A549 (cell line): ENCODE data around the gene RNF10. TPM values are rescaled to one million over a fixed set of nuclear protein-coding genes. Genes with fewer than 3 reads are reported as not detected.

Source experiments
- ATAC-seq, 2 experiments: fragments of 200-7000 bp in 1 of 2; fragments of >200 bp in 1 of 2; cut with Nextera tagmentation in 1 of 2; cut with Tn5 transposase in 1 of 2; 3 replicates each; pipeline versions ENCODE4 v1.8.0 to v1.9.1; 2018 to 2020; ENCODE audit warnings: mild to moderate bottlenecking in 1 of 2, moderate library complexity in 1 of 2
- CTCF ChIA-PET: fragments of 300-600 bp; sonication (Branson Sonifier 250); formaldehyde crosslinking; extraction: SDS; loops from one replicate; lab custom pipeline; 2021; ENCODE audit warnings: antibody characterized with exemption, inconsistent platforms; lab: Yijun Ruan, JAX
- POLR2A ChIA-PET: fragments of 350-600 bp; formaldehyde crosslinking; extraction: SDS; loops from one replicate; lab custom pipeline; 2021; ENCODE audit warnings: antibody characterized with exemption, inconsistent platforms; lab: Yijun Ruan, JAX
- DNase-seq, 2 experiments: peaks; one replicate each; pipeline versions ENCODE4 v3.0.0 to v3.0.0-alpha.2; 2011 to 2016; ENCODE audit warnings: low read depth in 1 of 2, low spot score in 1 of 2
- FAIRE-seq: peaks from 2 replicates; lab custom pipeline; 2011; peaks lifted over from hg19 to GRCh38; lab: Jason Lieb, UNC
- H3K27ac ChIP-seq, 2 experiments: fragments of >200 bp; sonication (Bioruptor Twin); formaldehyde crosslinking; 3 replicates each; pipeline ENCODE4 v1.5.1; 2016 to 2017
- H3K4me1 ChIP-seq: fragments of >200 bp; sonication (Bioruptor Twin); formaldehyde crosslinking; 3 replicates; pipeline ENCODE4 v1.6.1; 2016
- H3K4me2 ChIP-seq: fragments of >200 bp; sonication (Bioruptor Twin); formaldehyde crosslinking; 3 replicates; pipeline ENCODE4 v1.6.1; 2016
- H3K4me3 ChIP-seq: fragments of >200 bp; sonication (Bioruptor Twin); formaldehyde crosslinking; 3 replicates; pipeline ENCODE4 v1.5.1; 2016
- H3K9me3 ChIP-seq: fragments of >200 bp; sonication (Bioruptor Twin); formaldehyde crosslinking; 3 replicates; pipeline ENCODE4 v1.6.1; 2016
- BCL3 ChIP-seq: fragments of >200 bp; sonication (Bioruptor Twin); formaldehyde crosslinking; IDR thresholded peaks from 3 replicates; pipeline ENCODE4 v1.6.1; 2016
- CEBPB ChIP-seq, 2 experiments: fragments of >200 bp in 1 of 2; sonication (Bioruptor Twin) in 1 of 2; formaldehyde crosslinking in 1 of 2; IDR thresholded peaks; 2 replicates each; pipeline ENCODE4 v1.6.1; 2012 to 2016
- CHD2 ChIP-seq: fragments of 150-350 bp; IDR thresholded peaks from 2 replicates; pipeline ENCODE4 v1.6.1; 2014; ENCODE audit warnings: low read length; ENCODE audit not compliant: partially characterized antibody
- E2F6 ChIP-seq: IDR thresholded peaks from 2 replicates; pipeline ENCODE4 v1.6.1; 2012; ENCODE audit warnings: low read depth, borderline replicate concordance
- EHMT2 ChIP-seq: fragments of 200-600 bp; sonication (generic); IDR thresholded peaks from 2 replicates; pipeline ENCODE4 v1.6.1; 2016; ENCODE audit warnings: antibody characterized with exemption, low read depth, mild to moderate bottlenecking, moderate library complexity
- FOSB ChIP-seq: fragments of 250-450 bp; sonication (Bioruptor Pico); IDR thresholded peaks from 2 replicates; pipeline ENCODE4 v1.5.0; 2020; ENCODE audit warnings: mild to moderate bottlenecking, moderate library complexity
- HOXB13 ChIP-seq: fragments of 250-450 bp; sonication (Bioruptor Pico); IDR thresholded peaks from 2 replicates; pipeline ENCODE4 v1.5.0; 2020; ENCODE audit warnings: low read depth, mild to moderate bottlenecking, moderate library complexity
- JUN ChIP-seq, 2 experiments: fragments of >200 bp; sonication (Bioruptor Twin); formaldehyde crosslinking; IDR thresholded peaks; 2 replicates in 1 of 2; 3 replicates in 1 of 2; pipeline ENCODE4 v1.6.1; 2016 to 2017
- KDM1A ChIP-seq: fragments of 200-600 bp; sonication (generic); IDR thresholded peaks from 2 replicates; pipeline ENCODE4 v1.6.1; 2016; ENCODE audit warnings: low read depth, mild to moderate bottlenecking
- KDM5A ChIP-seq: fragments of 200-600 bp; sonication (generic); IDR thresholded peaks from 2 replicates; pipeline ENCODE4 v1.6.1; 2016; ENCODE audit warnings: antibody characterized with exemption, mild to moderate bottlenecking
- MAFK ChIP-seq: fragments of 450-650 bp; IDR thresholded peaks from 2 replicates; pipeline ENCODE4 v1.6.1; 2014; ENCODE audit not compliant: partially characterized antibody
- MAZ ChIP-seq: fragments of 150-350 bp; IDR thresholded peaks from 2 replicates; pipeline ENCODE4 v1.6.1; 2014; ENCODE audit warnings: antibody characterized with exemption, low read depth, low read length, borderline replicate concordance
- MYC ChIP-seq: IDR thresholded peaks from 2 replicates; pipeline ENCODE4 v1.6.1; 2012; ENCODE audit warnings: mild to moderate bottlenecking, inconsistent platforms, low read length, improper control_type of control experiment, borderline replicate concordance
- NPAS2 ChIP-seq: fragments of 250-450 bp; sonication (Bioruptor Pico); IDR thresholded peaks from 2 replicates; pipeline ENCODE4 v1.8.0; 2022; ENCODE audit warnings: mild to moderate bottlenecking, moderate library complexity, borderline replicate concordance
- NR3C1 ChIP-seq: fragments of >200 bp; sonication (Bioruptor Twin); formaldehyde crosslinking; IDR thresholded peaks from 3 replicates; pipeline ENCODE4 v1.6.1; 2017
- PBX3 ChIP-seq: IDR thresholded peaks from 2 replicates; pipeline ENCODE4 v1.6.1; 2012
- POLR2A ChIP-seq: IDR thresholded peaks from 2 replicates; pipeline ENCODE4 v1.6.1; 2012; ENCODE audit warnings: mild to moderate bottlenecking, low read length
- POLR2AphosphoS2 ChIP-seq: conservative IDR thresholded peaks from 2 replicates; pipeline ENCODE4 v1.6.1; 2012; ENCODE audit warnings: low read length, improper control_type of control experiment, inconsistent platforms
- RAD21 ChIP-seq, 2 experiments: fragments of >200 bp in 1 of 2; sonication (Bioruptor Twin) in 1 of 2; formaldehyde crosslinking in 1 of 2; IDR thresholded peaks in 1 of 2; conservative IDR thresholded peaks in 1 of 2; 2 replicates in 1 of 2; 3 replicates in 1 of 2; pipeline ENCODE4 v1.6.1; 2012 to 2018; ENCODE audit warnings: inconsistent platforms in 1 of 2
- RARB ChIP-seq: fragments of 250-450 bp; sonication (Bioruptor Pico); IDR thresholded peaks from 2 replicates; pipeline ENCODE4 v1.8.0; 2021; ENCODE audit warnings: mild to moderate bottlenecking, moderate library complexity
- RCOR1 ChIP-seq: fragments of 150-350 bp; IDR thresholded peaks from 2 replicates; pipeline ENCODE4 v1.6.1; 2014; ENCODE audit warnings: antibody characterized with exemption, low read length, low read depth
- RFX5 ChIP-seq: fragments of 450-650 bp; IDR thresholded peaks from 2 replicates; pipeline ENCODE4 v1.7.1; 2014; ENCODE audit warnings: antibody characterized with exemption, mild to moderate bottlenecking, moderate library complexity
- RNF2 ChIP-seq: fragments of 200-600 bp; sonication (generic); IDR thresholded peaks from 2 replicates; pipeline ENCODE4 v1.6.1; 2016; ENCODE audit warnings: low read depth, mild to moderate bottlenecking, antibody characterized with exemption, moderate library complexity, borderline replicate concordance
- SREBF2 ChIP-seq: fragments of 450-650 bp; IDR thresholded peaks from 2 replicates; pipeline ENCODE4 v1.6.1; 2014; ENCODE audit warnings: mild to moderate bottlenecking, moderate library complexity
- TFCP2L1 ChIP-seq: fragments of 250-450 bp; sonication (Bioruptor Pico); IDR thresholded peaks from 2 replicates; pipeline ENCODE4 v1.5.0; 2021; ENCODE audit warnings: mild to moderate bottlenecking
- TP53 ChIP-seq: fragments of 250-450 bp; sonication (Bioruptor Pico); IDR thresholded peaks from 2 replicates; pipeline ENCODE4 v1.5.0; 2021; ENCODE audit warnings: mild to moderate bottlenecking, moderate library complexity
- ZFP36 ChIP-seq: fragments of 450-650 bp; IDR thresholded peaks from 2 replicates; pipeline ENCODE4 v1.6.1; 2014; ENCODE audit warnings: borderline replicate concordance; ENCODE audit not compliant: partially characterized antibody
- ZNF302 ChIP-seq: fragments of 250-450 bp; sonication (Bioruptor Pico); IDR thresholded peaks from 2 replicates; pipeline ENCODE4 v1.9.0; 2021; ENCODE audit warnings: inconsistent platforms, mild to moderate bottlenecking, moderate library complexity
- ZSCAN20 ChIP-seq: fragments of 250-450 bp; sonication (Bioruptor Pico); IDR thresholded peaks from 2 replicates; pipeline ENCODE4 v1.8.0; 2022; ENCODE audit warnings: mild to moderate bottlenecking, moderate library complexity
- WGBS: methylation state at CpG from one replicate; pipeline ENCODE4 v1.1.6; 2017; ENCODE audit errors: missing lambda C conversion rate; 5-methylcytosine and 5-hydroxymethylcytosine counted together
- polyA plus RNA-seq, 4 experiments: library from polyadenylated mRNA; depleted of rRNA in 3 of 4; stranded (reverse); fragments of >200 nt; fragmentation: RNase III in 1 of 4; extraction: RNeasy Plus Mini Kit Qiagen cat#74134 plus additional on column Dnase treatment in 1 of 4; gene quantifications; 2 replicates in 3 of 4; 3 replicates in 1 of 4; pipeline ENCODE4 v1.2.3, GENCODE V29; 2011 to 2017

Gene RNF10
- polyA plus RNA-seq, 2 of the 4 experiments (the other 2 are of a cell fraction): 87.0 to 118 TPM

DNA sequence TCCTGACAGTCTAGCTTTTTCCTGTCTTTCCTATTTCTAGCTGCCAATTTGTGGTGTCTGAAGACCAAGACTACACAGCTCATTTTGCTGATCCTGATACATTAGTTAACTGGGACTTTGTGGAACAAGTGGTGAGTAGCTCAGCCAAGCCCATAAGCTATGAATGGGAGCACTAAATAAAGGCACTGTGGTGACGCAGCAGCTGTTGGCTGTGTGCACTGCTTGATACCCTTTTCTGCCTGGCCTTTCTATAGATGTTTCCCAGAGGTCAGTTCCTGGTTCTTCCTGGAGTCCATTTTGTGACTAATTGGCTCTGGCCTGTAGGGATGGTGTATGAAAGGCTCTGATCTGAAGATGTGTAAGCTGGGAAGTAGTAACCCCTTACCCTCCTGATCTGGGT is 20.5 kb downstream of the RNF10 start:
- no peak for ATAC-seq
- Histone ChIP-seq H3K4me3 (no peak overlapping the region), H3K27ac (no peak overlapping the region), H3K9me3 (no peaks in the 10 kb centered on the region), H3K4me1 (peaks cover 17% of the 10 kb centered on the region), H3K4me2 (no peak overlapping the region)
- DNase-seq: no peak
- TF ChIP-seq MYC: no peak
- TF ChIP-seq KDM5A: no peak
- TF ChIP-seq ZFP36: no peak
- no peak for TF ChIP-seq RAD21 (conservative IDR thresholded peaks at IDR 0.05 in 1 of 2, IDR thresholded peaks at IDR 0.05 in 1 of 2)
- TF ChIP-seq NR3C1: no peak
- no peak for TF ChIP-seq EHMT2
- TF ChIP-seq MAZ: no peak
- TF ChIP-seq BCL3: no peak
- no peak for TF ChIP-seq RNF2
- no peak for TF ChIP-seq RFX5
- TF ChIP-seq SREBF2: no peak
- no peak for TF ChIP-seq RCOR1
- TF ChIP-seq CEBPB (IDR thresholded peaks at IDR 0.05): no peak
- TF ChIP-seq FOSB: no peak
- TF ChIP-seq CHD2: no peak
- no peak for TF ChIP-seq KDM1A
- WGBS: 86% methylated on average over 1 of the region's 1 CpG
- ChIA-PET POLR2A (no interaction called here), CTCF (interaction anchor here (0.6 to 1.3 kb wide), 3 partner anchors 10 to 263 kb away, joined by 3 to 5 read pairs (median 3); no protein-coding TSS in a partner anchor)
- FAIRE-seq: no peak

DNA sequence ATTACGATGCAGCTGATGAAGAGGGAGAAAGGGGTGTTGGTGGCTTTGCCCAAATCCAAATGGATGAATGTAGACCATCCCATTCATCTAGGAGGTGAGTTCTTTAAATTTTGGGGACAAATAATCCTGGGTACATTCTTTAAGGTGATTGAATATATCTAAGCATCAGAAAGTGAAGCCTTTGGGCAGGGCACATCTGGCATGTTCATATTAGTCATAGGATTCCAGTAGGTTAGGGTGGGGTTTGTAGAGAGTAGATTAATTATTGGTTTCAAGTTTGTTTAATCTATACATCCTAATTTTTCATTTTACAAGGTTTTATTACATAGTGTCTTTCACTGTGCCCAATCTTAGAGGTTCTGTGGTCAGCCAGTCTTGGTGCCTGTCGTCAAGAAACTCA is 23.4 kb downstream of the RNF10 start:
- H3K9me3 ChIP-seq: no peaks in the 10 kb centered on the region
- 94% methylated on average over 2 of the region's 2 CpGs for WGBS
- H3K4me1 ChIP-seq: peaks cover 3% of the 10 kb centered on the region; the same call in 1 of the 3 replicates
- ATAC-seq: no peak
- TF ChIP-seq ZSCAN20 (CRISPR knock-in tag) (no peak), MAFK (no peak), ZNF302 (CRISPR knock-in tag) (no peak), E2F6 (no peak), HOXB13 (no peak), TP53 (CRISPR knock-in tag) (no peak), POLR2A (no peak), RFX5 (no peak), RCOR1 (no peak), RARB (CRISPR knock-in tag) (no peak), ZFP36 (no peak), TFCP2L1 (CRISPR knock-in tag) (no peak), POLR2AphosphoS2 (no peak), JUN (IDR thresholded peaks at IDR 0.05) (no peak), NPAS2 (CRISPR knock-in tag) (no peak), CHD2 (no peak), PBX3 (no peak), CEBPB (IDR thresholded peaks at IDR 0.05) (no peak)
- TF ChIP-seq, all 56 proteins: peak for 0
- ChIA-PET POLR2A (no interaction called here), CTCF (interaction anchor here (1.3 kb wide), 1 partner anchor 14 kb away, joined by 4 read pairs; no protein-coding TSS in a partner anchor)
- FAIRE-seq (no peak), DNase-seq (no peak)
- no peak overlapping the region for H3K27ac ChIP-seq
- no peak overlapping the region for H3K4me3 ChIP-seq
- H3K4me2 ChIP-seq: no peak overlapping the region
